ENCODE results near the gene ZNF580.

ZNF580 gene

DNA sequence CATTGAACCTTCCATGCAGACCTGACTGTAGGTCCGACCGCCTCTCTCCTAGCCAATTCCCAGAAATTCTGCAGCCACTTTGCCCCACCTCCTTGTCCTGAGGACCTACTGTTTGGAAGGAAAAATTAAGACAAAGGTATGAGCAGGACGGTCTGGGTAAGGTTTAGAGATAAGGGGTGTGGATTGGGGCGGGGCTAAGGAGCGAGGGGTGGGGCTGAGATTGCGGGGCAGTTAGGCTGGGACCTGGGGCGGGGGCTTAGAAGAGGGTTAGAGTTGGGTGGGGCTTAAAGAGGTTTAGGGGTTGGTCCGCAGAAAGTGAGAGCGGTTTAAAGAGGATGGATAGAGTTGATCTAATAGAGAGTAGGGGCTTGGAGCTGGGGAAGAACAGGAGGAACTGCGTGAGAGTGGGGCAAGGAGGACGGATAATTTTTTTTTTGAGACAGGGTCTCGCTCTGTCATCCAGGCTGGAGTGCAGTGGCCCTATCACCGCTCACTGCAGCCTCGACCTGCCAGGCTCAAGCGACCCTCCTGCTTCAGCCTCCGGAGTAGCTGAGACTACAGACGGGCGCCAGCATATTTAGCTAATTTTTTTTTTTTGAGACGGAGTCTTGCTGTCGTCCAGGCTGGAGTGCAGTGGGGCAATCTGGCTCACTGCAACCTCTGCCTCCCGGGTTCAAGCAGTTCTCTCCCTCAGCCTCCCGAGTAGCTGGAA, 37.1 kb upstream of the ZNF580 start:
- Histone ChIP-seq H3K9me3 (ENCODE audit: severe bottlenecking) (no peaks in the 10 kb centered on the region), H3K27ac (peak overlapping the region; percentile 92), H3K27me3 (ENCODE audit: insufficient read depth, low read depth, severe bottlenecking) (no peaks in the 10 kb centered on the region), H3K4me3 (ENCODE audit: low read depth, low read length) (no peak overlapping the region), H3K36me3 (peaks cover 5% of the 10 kb centered on the region)
- TF ChIP-seq, protein P1, sequence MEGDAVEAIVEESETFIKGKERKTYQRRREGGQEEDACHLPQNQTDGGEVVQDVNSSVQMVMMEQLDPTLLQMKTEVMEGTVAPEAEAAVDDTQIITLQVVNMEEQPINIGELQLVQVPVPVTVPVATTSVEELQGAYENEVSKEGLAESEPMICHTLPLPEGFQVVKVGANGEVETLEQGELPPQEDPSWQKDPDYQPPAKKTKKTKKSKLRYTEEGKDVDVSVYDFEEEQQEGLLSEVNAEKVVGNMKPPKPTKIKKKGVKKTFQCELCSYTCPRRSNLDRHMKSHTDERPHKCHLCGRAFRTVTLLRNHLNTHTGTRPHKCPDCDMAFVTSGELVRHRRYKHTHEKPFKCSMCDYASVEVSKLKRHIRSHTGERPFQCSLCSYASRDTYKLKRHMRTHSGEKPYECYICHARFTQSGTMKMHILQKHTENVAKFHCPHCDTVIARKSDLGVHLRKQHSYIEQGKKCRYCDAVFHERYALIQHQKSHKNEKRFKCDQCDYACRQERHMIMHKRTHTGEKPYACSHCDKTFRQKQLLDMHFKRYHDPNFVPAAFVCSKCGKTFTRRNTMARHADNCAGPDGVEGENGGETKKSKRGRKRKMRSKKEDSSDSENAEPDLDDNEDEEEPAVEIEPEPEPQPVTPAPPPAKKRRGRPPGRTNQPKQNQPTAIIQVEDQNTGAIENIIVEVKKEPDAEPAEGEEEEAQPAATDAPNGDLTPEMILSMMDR (IDR thresholded peaks at IDR 0.05; ENCODE audit: low read depth, low read length) = no peak
- DNase-seq = no peak

DNA sequence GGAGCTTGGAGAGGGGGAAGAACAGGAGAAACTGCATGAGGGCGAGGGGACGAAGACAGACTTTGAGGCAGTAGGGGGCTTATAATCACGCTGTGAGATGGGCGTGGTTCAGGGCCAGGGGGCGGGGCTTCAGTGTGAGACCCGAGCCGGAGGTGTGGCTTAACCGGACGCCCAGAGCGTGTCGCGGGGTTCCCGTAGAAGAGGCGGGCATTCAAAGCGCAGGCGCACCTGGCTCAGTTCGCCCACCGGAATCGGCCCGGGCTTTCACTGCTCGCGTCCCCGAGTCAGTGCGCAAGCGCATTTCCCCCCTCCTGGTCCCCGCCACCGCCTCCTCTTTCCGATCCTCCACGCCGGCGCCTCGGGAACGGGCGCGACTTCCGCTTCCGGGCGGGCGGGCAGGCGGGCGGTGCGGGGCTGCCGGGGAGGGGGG, 35.6 kb upstream of the ZNF580 start:
- Histone ChIP-seq H3K4me3 (ENCODE audit: low read depth, low read length) (peak overlapping the region; percentile 93), H3K27me3 (ENCODE audit: insufficient read depth, low read depth, severe bottlenecking) (no peaks in the 10 kb centered on the region), H3K36me3 (peaks cover 12% of the 10 kb centered on the region), H3K9me3 (ENCODE audit: severe bottlenecking) (no peaks in the 10 kb centered on the region), H3K27ac (peak overlapping the region; percentile 92)
- TF ChIP-seq, protein P1 (IDR thresholded peaks at IDR 0.05; ENCODE audit: low read depth, low read length) = no peak
- DNase-seq = peak; percentile 97

DNA sequence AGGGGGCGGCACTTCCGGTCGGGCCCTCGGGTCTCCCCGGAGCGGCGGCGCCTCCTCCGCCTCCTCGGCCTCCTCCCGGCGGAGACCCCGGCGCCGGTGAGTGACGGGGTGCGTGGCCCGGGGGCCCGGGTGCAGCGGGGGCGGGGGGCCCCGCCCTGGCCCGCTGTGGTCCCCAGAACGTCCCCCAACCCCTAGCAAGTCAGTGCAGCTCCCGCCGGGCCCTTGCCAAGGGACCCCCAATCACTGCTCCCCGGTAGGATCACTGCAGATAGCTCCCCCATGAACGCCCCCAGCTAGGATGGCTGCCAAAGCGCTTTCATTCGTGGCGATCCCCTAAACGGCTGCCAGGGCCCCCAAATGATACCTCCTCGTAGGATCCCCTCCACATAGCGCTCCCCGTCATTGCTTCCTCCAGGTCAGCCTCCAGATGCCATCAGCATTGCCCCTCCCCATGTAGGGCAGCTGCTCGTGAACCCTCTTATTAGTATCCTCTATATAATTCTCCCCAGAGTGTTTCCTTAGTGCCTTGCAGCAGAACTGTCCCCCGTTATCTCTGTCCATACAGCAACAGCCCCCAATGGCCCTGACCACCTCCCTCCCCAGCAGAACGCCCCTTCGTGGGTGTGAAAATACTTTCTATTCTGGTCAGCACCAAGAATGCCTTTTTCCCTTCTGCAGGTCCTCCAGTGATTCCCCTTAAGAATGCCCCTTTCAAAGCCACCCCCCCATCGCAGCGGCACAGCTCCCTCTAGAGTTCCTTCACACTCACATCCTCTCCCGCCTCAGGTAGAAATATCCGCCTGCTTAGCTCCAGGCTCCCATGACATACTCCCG, 34.9 kb upstream of the ZNF580 start, which contains the start of gene ZNF865:
Gene ZNF865, plus strand, starts transcription at position 11 of the 834 bp plus-strand sequence. CDS start 7,972 bp downstream, outside the sequence.
- Histone ChIP-seq H3K27ac (peak within 1 kb of the TSS; percentile 92), H3K27me3 (ENCODE audit: insufficient read depth, low read depth, severe bottlenecking) (no peaks in the 10 kb centered on the region), H3K4me3 (ENCODE audit: low read depth, low read length) (peak within 1 kb of the TSS; percentile 93), H3K9me3 (ENCODE audit: severe bottlenecking) (no peaks in the 10 kb centered on the region), H3K36me3 (peaks cover 12% of the 10 kb centered on the region)
- peak; percentile 86 for DNase-seq
- TF ChIP-seq, protein P1 (IDR thresholded peaks at IDR 0.05; ENCODE audit: low read depth, low read length) = peak; percentile 67

DNA sequence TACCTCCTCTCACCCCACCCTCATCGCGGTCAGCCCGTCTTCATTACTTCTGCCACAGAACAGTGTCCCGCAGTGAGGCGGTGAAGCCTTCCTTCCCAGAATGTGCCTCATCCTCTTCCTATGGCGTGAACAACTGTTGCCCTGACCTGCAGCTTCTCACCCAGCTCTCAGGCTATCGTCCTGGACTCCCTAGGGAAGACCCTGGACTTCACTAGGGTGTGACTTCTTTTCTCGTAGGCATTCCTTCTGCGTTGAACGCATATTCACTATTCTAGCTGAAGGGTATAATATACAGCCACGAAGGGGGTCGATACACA, 34.4 kb upstream of the ZNF580 start:
- Histone ChIP-seq H3K4me3 (ENCODE audit: low read depth, low read length) (peak overlapping the region; percentile 93), H3K36me3 (peaks cover 12% of the 10 kb centered on the region), H3K27me3 (ENCODE audit: insufficient read depth, low read depth, severe bottlenecking) (no peaks in the 10 kb centered on the region), H3K27ac (peak overlapping the region; percentile 92), H3K9me3 (ENCODE audit: severe bottlenecking) (no peaks in the 10 kb centered on the region)
- TF ChIP-seq, protein P1 (IDR thresholded peaks at IDR 0.05; ENCODE audit: low read depth, low read length) = no peak
- no peak for DNase-seq

DNA sequence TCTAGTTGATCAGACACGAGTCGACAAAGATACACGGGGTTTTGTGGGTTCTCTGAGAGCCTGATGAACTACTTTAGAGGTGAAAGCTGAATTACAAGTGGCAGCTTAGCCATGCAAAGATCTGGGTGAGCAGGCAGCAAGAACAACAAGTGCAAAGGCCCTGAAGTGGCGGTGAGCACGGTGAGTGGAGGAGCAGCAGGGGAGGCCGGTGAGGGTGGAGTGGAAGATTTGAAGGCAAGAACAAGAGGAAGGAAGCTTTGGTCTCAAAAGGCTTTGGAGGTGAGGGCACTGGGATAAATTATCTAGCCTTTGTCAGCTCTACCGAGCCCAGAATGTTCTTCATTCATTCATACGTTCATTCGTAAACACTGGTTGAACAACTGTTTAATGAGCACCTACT, 34.0 kb upstream of the ZNF580 start:
- H3K27ac ChIP-seq = peak overlapping the region; percentile 92
- peak overlapping the region; percentile 93; the same call in 1 of the 2 replicates for H3K4me3 ChIP-seq (ENCODE audit: low read depth, low read length)
- H3K36me3 ChIP-seq = peaks cover 12% of the 10 kb centered on the region
- H3K9me3 ChIP-seq (ENCODE audit: severe bottlenecking) = no peaks in the 10 kb centered on the region
- DNase-seq = no peak
- no peaks in the 10 kb centered on the region for H3K27me3 ChIP-seq (ENCODE audit: insufficient read depth, low read depth, severe bottlenecking)
- TF ChIP-seq, protein P1 (IDR thresholded peaks at IDR 0.05; ENCODE audit: low read depth, low read length) = no peak

Data from WERI-Rb-1 (cell line).